WTC11 (cell line): ENCODE results near the gene NKD1. TPM values are rescaled to one million over a fixed set of nuclear protein-coding genes. Genes with fewer than 3 reads are reported as not detected.

Experiments
- ATAC-seq: fragments of 200-7000 bp; cut with Tn5 transposase; 2 replicates; pipeline ENCODE4 v1.10.0; 2021; ENCODE audit warnings: mild to moderate bottlenecking, moderate library complexity
- CTCF ChIA-PET: fragments of 300-600 bp; sonication (Branson Sonifier 250); formaldehyde crosslinking; loops from one replicate; lab custom pipeline; 2021; ENCODE audit warnings: antibody characterized with exemption; lab: Charles Lee
- POLR2A ChIA-PET: fragments of 350-600 bp; sonication (Branson Sonifier 250); formaldehyde crosslinking; loops from one replicate; lab custom pipeline; 2021; ENCODE audit warnings: antibody characterized with exemption; lab: Charles Lee
- DNase-seq: peaks from one replicate; pipeline ENCODE4 v3.0.0; 2021; ENCODE audit warnings: low spot score
- H3K27ac Mint-ChIP-seq: 2 replicates; pipeline ENCODE4 v1.8.0; 2021; ENCODE audit warnings: mixed read lengths
- H3K27me3 Mint-ChIP-seq: 2 replicates; pipeline ENCODE4 v1.8.0; 2021; ENCODE audit warnings: low read depth, mild to moderate bottlenecking, moderate library complexity, mixed read lengths
- H3K36me3 Mint-ChIP-seq: 2 replicates; pipeline ENCODE4 v1.8.0; 2021; ENCODE audit warnings: mixed read lengths
- H3K4me1 Mint-ChIP-seq: 2 replicates; pipeline ENCODE4 v1.8.0; 2022; ENCODE audit warnings: mixed read lengths
- H3K4me3 Mint-ChIP-seq: 2 replicates; pipeline ENCODE4 v1.8.0; 2021; ENCODE audit warnings: mild to moderate bottlenecking, moderate library complexity, mixed read lengths
- H3K9me3 Mint-ChIP-seq: 2 replicates; pipeline ENCODE4 v1.8.0; 2021; ENCODE audit warnings: mixed read lengths
- AFF4 ChIP-seq: sonication (generic); formaldehyde crosslinking; IDR thresholded peaks from 2 replicates; pipeline ENCODE4 v1.8.1; 2023; ENCODE audit warnings: mild to moderate bottlenecking, missing genetic modification reagents, borderline replicate concordance
- AR ChIP-seq: fragments of 250-450 bp; sonication (Bioruptor Pico); IDR thresholded peaks from 2 replicates; pipeline ENCODE4 v1.9.0; 2021; ENCODE audit warnings: mild to moderate bottlenecking
- CBFB ChIP-seq: sonication (generic); formaldehyde crosslinking; IDR thresholded peaks from 2 replicates; pipeline ENCODE4 v1.8.1; 2022; ENCODE audit warnings: mild to moderate bottlenecking, low read depth, missing genetic modification reagents
- CREB1 ChIP-seq: sonication (generic); formaldehyde crosslinking; IDR thresholded peaks from 2 replicates; pipeline ENCODE4 v1.8.0; 2023; ENCODE audit warnings: mild to moderate bottlenecking, missing genetic modification reagents
- E2F1 ChIP-seq: sonication (generic); formaldehyde crosslinking; IDR thresholded peaks from 2 replicates; pipeline ENCODE4 v1.8.0; 2022; ENCODE audit warnings: mild to moderate bottlenecking, missing genetic modification reagents
- ELF4 ChIP-seq: sonication (generic); formaldehyde crosslinking; IDR thresholded peaks from 2 replicates; pipeline ENCODE4 v1.8.1; 2022; ENCODE audit warnings: low read depth, mild to moderate bottlenecking, moderate library complexity, missing genetic modification reagents
- EMX1 ChIP-seq: fragments of 250-450 bp; sonication (Bioruptor Pico); IDR thresholded peaks from 2 replicates; pipeline ENCODE4 v1.8.0; 2021; ENCODE audit warnings: mild to moderate bottlenecking
- FOXJ3 ChIP-seq: sonication (generic); formaldehyde crosslinking; IDR thresholded peaks from 2 replicates; pipeline ENCODE4 v1.9.0; 2021; ENCODE audit warnings: missing genetic modification reagents, mild to moderate bottlenecking, borderline replicate concordance
- FOXK1 ChIP-seq: sonication (generic); formaldehyde crosslinking; IDR thresholded peaks from 2 replicates; pipeline ENCODE4 v1.8.0; 2022; ENCODE audit warnings: mild to moderate bottlenecking, moderate library complexity, missing genetic modification reagents
- FOXP1 ChIP-seq: sonication (generic); formaldehyde crosslinking; IDR thresholded peaks from 2 replicates; pipeline ENCODE4 v1.8.0; 2022; ENCODE audit warnings: missing genetic modification reagents, mild to moderate bottlenecking, moderate library complexity, borderline replicate concordance
- FOXP4 ChIP-seq: sonication (generic); formaldehyde crosslinking; IDR thresholded peaks from 2 replicates; pipeline ENCODE4 v1.8.0; 2022; ENCODE audit warnings: mild to moderate bottlenecking, missing genetic modification reagents
- JAZF1 ChIP-seq: fragments of 250-450 bp; sonication (Bioruptor Pico); IDR thresholded peaks from 2 replicates; pipeline ENCODE4 v1.9.0; 2021; ENCODE audit warnings: moderate library complexity, mild to moderate bottlenecking, inconsistent platforms
- MYBL2 ChIP-seq: sonication (generic); formaldehyde crosslinking; IDR thresholded peaks from 2 replicates; pipeline ENCODE4 v1.8.1; 2023; ENCODE audit warnings: mild to moderate bottlenecking, moderate library complexity, missing genetic modification reagents
- PRRX2 ChIP-seq: fragments of 250-450 bp; sonication (Bioruptor Pico); IDR thresholded peaks from 2 replicates; pipeline ENCODE4 v1.8.0; 2021; ENCODE audit warnings: mild to moderate bottlenecking
- SOX15 ChIP-seq: fragments of 250-450 bp; sonication (Bioruptor Pico); IDR thresholded peaks from 2 replicates; pipeline ENCODE4 v1.9.0; 2021; ENCODE audit warnings: mild to moderate bottlenecking
- TEAD4 ChIP-seq: sonication (generic); formaldehyde crosslinking; IDR thresholded peaks from 2 replicates; pipeline ENCODE4 v1.8.0; 2022; ENCODE audit warnings: mild to moderate bottlenecking, missing genetic modification reagents
- TP53 ChIP-seq: sonication (generic); formaldehyde crosslinking; IDR thresholded peaks from 2 replicates; pipeline ENCODE4 v1.8.1; 2023; ENCODE audit warnings: mild to moderate bottlenecking, missing genetic modification reagents
- ZNF138 ChIP-seq: sonication (generic); formaldehyde crosslinking; conservative IDR thresholded peaks from 2 replicates; pipeline ENCODE4 v1.8.1; 2022; ENCODE audit warnings: mild to moderate bottlenecking, moderate library complexity, missing genetic modification reagents
- ZNF416 ChIP-seq: fragments of 250-450 bp; sonication (Bioruptor Pico); IDR thresholded peaks from 2 replicates; pipeline ENCODE4 v1.9.0; 2021; ENCODE audit warnings: mild to moderate bottlenecking, inconsistent platforms
- ZNF512 ChIP-seq: sonication (generic); formaldehyde crosslinking; IDR thresholded peaks from 2 replicates; pipeline ENCODE4 v1.8.1; 2022; ENCODE audit warnings: missing genetic modification reagents, borderline replicate concordance
- total RNA-seq: library from RNA; stranded (reverse); gene quantifications from 3 replicates; pipeline ENCODE4 v1.2.3, GENCODE V29; 2021

Gene NKD1
- total RNA-seq, 1 experiment from 2014 or later, result 6.0 TPM

GRCh38 chr16:50613964-50614474 is 65.8 kb downstream of the NKD1 start (continued):
- TF ChIP-seq FOXP4 (CRISPR knock-in tag) (no peak), JAZF1 (CRISPR knock-in tag) (no peak)

GRCh38 chr16:50614955-50615724 is 66.9 kb downstream of the NKD1 start:
- POLR2A ChIA-PET, result interaction anchor here (0.6 kb wide), 1 partner anchor 273 kb away, joined by 4 read pairs; no protein-coding TSS in a partner anchor
- DNase-seq (no peak), ATAC-seq (no peak)
- TF ChIP-seq SOX15 (no peak), PRRX2 (no peak), AFF4 (no peak), TEAD4 (CRISPR knock-in tag) (no peak), ELF4 (CRISPR knock-in tag) (no peak), MYBL2 (CRISPR knock-in tag) (no peak), ZNF416 (CRISPR knock-in tag) (no peak), AR (CRISPR knock-in tag) (no peak), ZNF138 (CRISPR knock-in tag) (no peak), CBFB (CRISPR knock-in tag) (no peak), ZNF512 (no peak), FOXJ3 (no peak), FOXK1 (CRISPR knock-in tag) (no peak), E2F1 (CRISPR knock-in tag) (no peak), TP53 (CRISPR knock-in tag) (no peak), CREB1 (no peak), FOXP1 (CRISPR knock-in tag) (no peak), EMX1 (CRISPR knock-in tag) (no peak)
- no peaks in the 10 kb centered on the region for H3K27me3 Mint-ChIP-seq
- peaks cover 23% of the 10 kb centered on the region for H3K4me1 Mint-ChIP-seq
- no peaks in the 10 kb centered on the region for H3K9me3 Mint-ChIP-seq
- no peaks in the 10 kb centered on the region for H3K36me3 Mint-ChIP-seq
- CTCF ChIA-PET, result interaction anchor here (1.1 to 9.8 kb wide), 3 partner anchors 12 to 30 kb away, joined by 3 to 75 read pairs (median 6); no protein-coding TSS in a partner anchor
- H3K27ac Mint-ChIP-seq, result no peak overlapping the region
- no peak overlapping the region for H3K4me3 Mint-ChIP-seq
